Activated CD8-positive, alpha-beta memory T cell treated with anti-CD3 and anti-CD28 coated beads, Interleukin-2, amount 10 ng/mL, durations not matched to agents 7 days and 5 days (primary cell): Measurements from ENCODE around the gene ATXN7L3B. TPM values are rescaled to one million over a fixed set of nuclear protein-coding genes. Genes with fewer than 3 reads are reported as not detected.
"Not testable (repeated sequence)": the region's sequence is repeated elsewhere in the genome, so short reads cannot be mapped to it uniquely, and the experiment has no call there.

Experiments
- ATAC-seq: fragments of 150-1000 bp; cut with Tn5 transposase; one replicate; pipeline ENCODE4 v1.10.0; 2021; ENCODE audit warnings: moderate library complexity
- CTCF ChIA-PET: fragments of 350-600 bp; sonication (Branson Sonifier 250); formaldehyde crosslinking; loops from one replicate; lab custom pipeline; 2021; ENCODE audit warnings: antibody characterized with exemption; lab: Charles Lee
- DNase-seq: peaks from one replicate; pipeline ENCODE4 v3.0.0-alpha.2; 2020
- H3K27ac Mint-ChIP-seq: one replicate; pipeline ENCODE4 v1.8.0; 2021; ENCODE audit warnings: mild to moderate bottlenecking, mixed read lengths
- H3K27me3 Mint-ChIP-seq: one replicate; pipeline ENCODE4 v1.8.0; 2021; ENCODE audit warnings: mixed read lengths
- H3K36me3 Mint-ChIP-seq: one replicate; pipeline ENCODE4 v1.8.0; 2021; ENCODE audit warnings: mild to moderate bottlenecking, mixed read lengths
- H3K4me1 Mint-ChIP-seq: one replicate; pipeline ENCODE4 v1.8.0; 2021; ENCODE audit warnings: mixed read lengths
- H3K4me3 Mint-ChIP-seq: one replicate; pipeline ENCODE4 v1.8.0; 2021; ENCODE audit warnings: mild to moderate bottlenecking, moderate library complexity, mixed read lengths
- H3K9me3 Mint-ChIP-seq: one replicate; pipeline ENCODE4 v1.8.0; 2022; ENCODE audit warnings: low read depth, mixed read lengths
- total RNA-seq, 2 experiments: library from RNA; stranded (reverse); gene quantifications; one replicate each; pipeline ENCODE4 v1.2.3, GENCODE V29; 2021

ATXN7L3B gene
- 10 to 100 TPM; 22.7 to 23.4 TPM for total RNA-seq

- H3K27ac Mint-ChIP-seq: peak within 1 kb of the TSS; percentile 92
- DNase-seq (peak; percentile 96), ATAC-seq (peak; percentile 99)
- H3K27me3 Mint-ChIP-seq: no peaks in the 10 kb centered on the region
- peaks cover 42% of the 10 kb centered on the region for H3K4me1 Mint-ChIP-seq
- H3K36me3 Mint-ChIP-seq: peaks cover 41% of the 10 kb centered on the region
- CTCF ChIA-PET: interaction anchor here (0.8 kb wide), 1 partner anchor 13 kb away, joined by 3 read pairs; no protein-coding TSS in a partner anchor
- H3K4me3 Mint-ChIP-seq: peak within 1 kb of the TSS; percentile 98
- no peaks in the 10 kb centered on the region for H3K9me3 Mint-ChIP-seq
Measured at GRCh38 chr12:74537707-74538385, at the start of gene ATXN7L3B. Gene ATXN7L3B (plus strand): TSS chr12:74537835. CDS start chr12:74538113, 278 bp downstream.

- no peaks in the 10 kb centered on the region for H3K27me3 Mint-ChIP-seq
- peaks cover 14% of the 10 kb centered on the region for H3K4me1 Mint-ChIP-seq
- CTCF ChIA-PET: no interaction called here
- H3K9me3 Mint-ChIP-seq: no peaks in the 10 kb centered on the region
- DNase-seq: no peak
- no peak overlapping the region for H3K27ac Mint-ChIP-seq
- no peaks in the 10 kb centered on the region for H3K36me3 Mint-ChIP-seq
- no peak for ATAC-seq
- H3K4me3 Mint-ChIP-seq: no peak overlapping the region
Measured at GRCh38 chr12:74488134-74488533, 49.5 kb upstream of the ATXN7L3B start.

- ATAC-seq (no peak), DNase-seq (no peak)
- H3K4me1 Mint-ChIP-seq: peaks cover 14% of the 10 kb centered on the region
- CTCF ChIA-PET: interaction anchor here (1.4 kb wide), 1 partner anchor 44 kb away, joined by 3 read pairs; no protein-coding TSS in a partner anchor
- no peaks in the 10 kb centered on the region for H3K9me3 Mint-ChIP-seq
- no peak overlapping the region for H3K27ac Mint-ChIP-seq
- no peaks in the 10 kb centered on the region for H3K36me3 Mint-ChIP-seq
- H3K27me3 Mint-ChIP-seq: no peaks in the 10 kb centered on the region
- H3K4me3 Mint-ChIP-seq: no peak overlapping the region
Measured at GRCh38 chr12:74489543-74489942, 48.1 kb upstream of the ATXN7L3B start.

- ATAC-seq (peak; percentile 74), DNase-seq (no peak)
- Mint-ChIP-seq H3K27me3 (no peaks in the 10 kb centered on the region), H3K4me3 (peak overlapping the region; percentile 70), H3K27ac (no peak overlapping the region), H3K9me3 (no peaks in the 10 kb centered on the region), H3K4me1 (peaks cover 14% of the 10 kb centered on the region), H3K36me3 (no peaks in the 10 kb centered on the region)
- CTCF ChIA-PET: interaction anchor here (1.4 kb wide), 1 partner anchor 43 kb away, joined by 3 read pairs; no protein-coding TSS in a partner anchor
Measured at GRCh38 chr12:74490390-74491064, 47.1 kb upstream of the ATXN7L3B start.

- Mint-ChIP-seq H3K4me1 (peaks cover 14% of the 10 kb centered on the region), H3K4me3 (no peak overlapping the region), H3K9me3 (no peaks in the 10 kb centered on the region), H3K27ac (no peak overlapping the region), H3K27me3 (no peaks in the 10 kb centered on the region), H3K36me3 (no peaks in the 10 kb centered on the region)
- DNase-seq (no peak), ATAC-seq (no peak)
- CTCF ChIA-PET: no interaction called here
Measured at GRCh38 chr12:74491374-74491773, 46.3 kb upstream of the ATXN7L3B start.

GRCh38 chr12:74499192-74499591 lies 38.4 kb upstream of the ATXN7L3B start:
- H3K4me1 Mint-ChIP-seq: no peaks in the 10 kb centered on the region
- DNase-seq (no peak), ATAC-seq (no peak)
- no peaks in the 10 kb centered on the region for H3K9me3 Mint-ChIP-seq
- no peaks in the 10 kb centered on the region for H3K36me3 Mint-ChIP-seq
- CTCF ChIA-PET: no interaction called here
- no peak overlapping the region for H3K27ac Mint-ChIP-seq
- H3K4me3 Mint-ChIP-seq: no peak overlapping the region
- H3K27me3 Mint-ChIP-seq: no peaks in the 10 kb centered on the region

- ATAC-seq, H3K4me1 Mint-ChIP-seq, H3K27me3 Mint-ChIP-seq, DNase-seq, H3K36me3 Mint-ChIP-seq, H3K27ac Mint-ChIP-seq, H3K4me3 Mint-ChIP-seq, CTCF ChIA-PET, H3K9me3 Mint-ChIP-seq: not testable (repeated sequence)
Measured at GRCh38 chr12:74508873-74509657, 28.6 kb upstream of the ATXN7L3B start.

GRCh38 chr12:74509886-74510285 lies 27.7 kb upstream of the ATXN7L3B start:
- ATAC-seq (no peak), DNase-seq (no peak)
- Mint-ChIP-seq H3K27ac (no peak overlapping the region), H3K4me1 (no peaks in the 10 kb centered on the region), H3K36me3 (no peaks in the 10 kb centered on the region), H3K4me3 (no peak overlapping the region), H3K27me3 (no peaks in the 10 kb centered on the region), H3K9me3 (no peaks in the 10 kb centered on the region)
- CTCF ChIA-PET: no interaction called here

- no peaks in the 10 kb centered on the region for H3K9me3 Mint-ChIP-seq
- no peak for DNase-seq
- no peaks in the 10 kb centered on the region for H3K4me1 Mint-ChIP-seq
- no peaks in the 10 kb centered on the region for H3K36me3 Mint-ChIP-seq
- H3K27ac Mint-ChIP-seq: no peak overlapping the region
- no peak overlapping the region for H3K4me3 Mint-ChIP-seq
- no peak for ATAC-seq
- CTCF ChIA-PET: no interaction called here
- peaks cover 10% of the 10 kb centered on the region for H3K27me3 Mint-ChIP-seq
Measured at GRCh38 chr12:74514098-74514872, 23.4 kb upstream of the ATXN7L3B start.

GRCh38 chr12:74515849-74516248 lies 21.8 kb upstream of the ATXN7L3B start:
- Mint-ChIP-seq H3K9me3 (no peaks in the 10 kb centered on the region), H3K4me1 (no peaks in the 10 kb centered on the region), H3K27ac (no peak overlapping the region), H3K36me3 (no peaks in the 10 kb centered on the region), H3K27me3 (peaks cover 12% of the 10 kb centered on the region), H3K4me3 (no peak overlapping the region)
- ATAC-seq (no peak), DNase-seq (no peak)
- CTCF ChIA-PET: no interaction called here

- Mint-ChIP-seq H3K9me3 (no peaks in the 10 kb centered on the region), H3K4me1 (no peaks in the 10 kb centered on the region), H3K27ac (no peak overlapping the region), H3K4me3 (no peak overlapping the region), H3K27me3 (peaks cover 4% of the 10 kb centered on the region), H3K36me3 (no peaks in the 10 kb centered on the region)
- CTCF ChIA-PET: no interaction called here
- no peak for ATAC-seq
- DNase-seq: no peak
Measured at GRCh38 chr12:74526535-74526934, 11.1 kb upstream of the ATXN7L3B start.

GRCh38 chr12:74527491-74527890 lies 10.1 kb upstream of the ATXN7L3B start:
- CTCF ChIA-PET: no interaction called here
- Mint-ChIP-seq H3K9me3 (no peaks in the 10 kb centered on the region), H3K4me3 (no peak overlapping the region), H3K36me3 (no peaks in the 10 kb centered on the region), H3K4me1 (no peaks in the 10 kb centered on the region), H3K27ac (no peak overlapping the region), H3K27me3 (peaks cover 2% of the 10 kb centered on the region)
- DNase-seq (no peak), ATAC-seq (no peak)

- no peaks in the 10 kb centered on the region for H3K9me3 Mint-ChIP-seq
- CTCF ChIA-PET: no interaction called here
- H3K27ac Mint-ChIP-seq: no peak overlapping the region
- no peak for DNase-seq
- H3K4me1 Mint-ChIP-seq: peaks cover 3% of the 10 kb centered on the region
- no peak for ATAC-seq
- H3K4me3 Mint-ChIP-seq: no peak overlapping the region
- no peaks in the 10 kb centered on the region for H3K36me3 Mint-ChIP-seq
- H3K27me3 Mint-ChIP-seq: peaks cover 2% of the 10 kb centered on the region
Measured at GRCh38 chr12:74530676-74531075, 7.0 kb upstream of the ATXN7L3B start.
